Erythroblast (primary cell): ENCODE data around the gene ANK3.

Experiments
- GATA1 ChIP-seq: IDR thresholded peaks from 2 replicates; pipeline ENCODE4 v1.6.1; 2011; ENCODE audit warnings: low read depth, mild to moderate bottlenecking, control low read depth, low read length, moderate library complexity
- POLR2A ChIP-seq: IDR thresholded peaks from 2 replicates; pipeline ENCODE4 v1.6.1; 2011; ENCODE audit warnings: mild to moderate bottlenecking, low read length

GRCh38 chr10:60427148-60427547, 37.5 kb upstream of the ANK3 start:
- TF ChIP-seq POLR2A (no peak), GATA1 (no peak)
